CD4-positive, alpha-beta T cell treated with Interleukin-2 at 100 ng/mL for 4 hours (primary cell): ENCODE data around the gene SEPTIN10.
"Not testable (repeated sequence)": the region's sequence is repeated elsewhere in the genome, so short reads cannot be mapped to it uniquely, and the experiment has no call there.

Experiments used
- DNase-seq: peaks from one replicate; pipeline ENCODE4 v3.0.0-alpha.2; 2020; ENCODE audit warnings: low spot score

SEPTIN10 gene

GRCh38 chr2:109601783-109602182 lies 12.0 kb downstream of the SEPTIN10 start:
- DNase-seq, result no peak

GRCh38 chr2:109597283-109597682 lies 16.5 kb downstream of the SEPTIN10 start:
- no peak for DNase-seq

GRCh38 chr2:109595644-109596043 lies 18.1 kb downstream of the SEPTIN10 start:
- no peak for DNase-seq

- DNase-seq, result no peak
These were observed 19.4 kb downstream of the SEPTIN10 start for GRCh38 chr2:109594246-109594885.

- no peak for DNase-seq
These were observed 20.9 kb downstream of the SEPTIN10 start for GRCh38 chr2:109592905-109593304.

- no peak for DNase-seq
These were observed 22.6 kb downstream of the SEPTIN10 start for GRCh38 chr2:109591206-109591605.

- DNase-seq, result no peak
These were observed 27.1 kb downstream of the SEPTIN10 start for GRCh38 chr2:109586687-109587086.

- no peak for DNase-seq
These were observed 30.6 kb downstream of the SEPTIN10 start for GRCh38 chr2:109582928-109583895.

GRCh38 chr2:109577630-109578029 lies 36.1 kb downstream of the SEPTIN10 start:
- not testable (repeated sequence) for DNase-seq

GRCh38 chr2:109575373-109575772 lies 38.4 kb downstream of the SEPTIN10 start:
- no peak for DNase-seq

- no peak for DNase-seq
These were observed 49.7 kb downstream of the SEPTIN10 start for GRCh38 chr2:109563980-109564550.

- no peak for DNase-seq
These were observed 50.5 kb downstream of the SEPTIN10 start for GRCh38 chr2:109563288-109563687.

GRCh38 chr2:109562421-109562820 lies 51.3 kb downstream of the SEPTIN10 start:
- DNase-seq, result no peak

- DNase-seq, result no peak
These were observed 53.5 kb downstream of the SEPTIN10 start for GRCh38 chr2:109560265-109560664.

GRCh38 chr2:109558076-109558882 lies 55.5 kb downstream of the SEPTIN10 start:
- no peak for DNase-seq

- no peak for DNase-seq
These were observed 56.5 kb downstream of the SEPTIN10 start for GRCh38 chr2:109557309-109557708.

GRCh38 chr2:109555346-109555900 lies 58.3 kb downstream of the SEPTIN10 start:
- DNase-seq, result no peak

- DNase-seq, result no peak
These were observed 59.0 kb downstream of the SEPTIN10 start for GRCh38 chr2:109554758-109555157.

- DNase-seq, result no peak
These were observed 64.7 kb downstream of the SEPTIN10 start for GRCh38 chr2:109549016-109549590.

- no peak for DNase-seq
These were observed 66.5 kb downstream of the SEPTIN10 start for GRCh38 chr2:109547280-109547679.
